Uterus (tissue), 2 donors: Measurements from ENCODE around the gene C1orf105.

Experiments
- POLR2A ChIP-seq, 2 donors: fragments of 450-650 bp; IDR thresholded peaks; one replicate each; pipeline ENCODE4 v1.6.1; 2016; ENCODE audit warnings: antibody characterized with exemption in 2 of 2, mild to moderate bottlenecking in 1 of 2, moderate library complexity in 1 of 2
- TF ChIP-seq, protein P1 (sequence below), 4 experiments: fragments of 200-600 bp in 2 of 4; fragments of 450-650 bp in 2 of 4; sonication (generic) in 2 of 4; IDR thresholded peaks; one replicate each; pipeline ENCODE4 v1.5.1; 2016 to 2019; ENCODE audit warnings: antibody characterized with exemption in 4 of 4, mild to moderate bottlenecking in 2 of 4, moderate library complexity in 1 of 4

GRCh38 chr1:172391976-172392375 lies 28.5 kb upstream of the C1orf105 start:
- TF ChIP-seq, protein P1, sequence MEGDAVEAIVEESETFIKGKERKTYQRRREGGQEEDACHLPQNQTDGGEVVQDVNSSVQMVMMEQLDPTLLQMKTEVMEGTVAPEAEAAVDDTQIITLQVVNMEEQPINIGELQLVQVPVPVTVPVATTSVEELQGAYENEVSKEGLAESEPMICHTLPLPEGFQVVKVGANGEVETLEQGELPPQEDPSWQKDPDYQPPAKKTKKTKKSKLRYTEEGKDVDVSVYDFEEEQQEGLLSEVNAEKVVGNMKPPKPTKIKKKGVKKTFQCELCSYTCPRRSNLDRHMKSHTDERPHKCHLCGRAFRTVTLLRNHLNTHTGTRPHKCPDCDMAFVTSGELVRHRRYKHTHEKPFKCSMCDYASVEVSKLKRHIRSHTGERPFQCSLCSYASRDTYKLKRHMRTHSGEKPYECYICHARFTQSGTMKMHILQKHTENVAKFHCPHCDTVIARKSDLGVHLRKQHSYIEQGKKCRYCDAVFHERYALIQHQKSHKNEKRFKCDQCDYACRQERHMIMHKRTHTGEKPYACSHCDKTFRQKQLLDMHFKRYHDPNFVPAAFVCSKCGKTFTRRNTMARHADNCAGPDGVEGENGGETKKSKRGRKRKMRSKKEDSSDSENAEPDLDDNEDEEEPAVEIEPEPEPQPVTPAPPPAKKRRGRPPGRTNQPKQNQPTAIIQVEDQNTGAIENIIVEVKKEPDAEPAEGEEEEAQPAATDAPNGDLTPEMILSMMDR (IDR thresholded peaks at IDR 0.05): no peak
- no peak for TF ChIP-seq POLR2A (IDR thresholded peaks at IDR 0.05)
